ENCODE measurements around the gene FFAR2. TPM values are rescaled to one million over a fixed set of nuclear protein-coding genes. Genes with fewer than 3 reads are reported as not detected.

The FFAR2 gene
- total RNA-seq, 1 donor from 2014 or later: not detected

DNA sequence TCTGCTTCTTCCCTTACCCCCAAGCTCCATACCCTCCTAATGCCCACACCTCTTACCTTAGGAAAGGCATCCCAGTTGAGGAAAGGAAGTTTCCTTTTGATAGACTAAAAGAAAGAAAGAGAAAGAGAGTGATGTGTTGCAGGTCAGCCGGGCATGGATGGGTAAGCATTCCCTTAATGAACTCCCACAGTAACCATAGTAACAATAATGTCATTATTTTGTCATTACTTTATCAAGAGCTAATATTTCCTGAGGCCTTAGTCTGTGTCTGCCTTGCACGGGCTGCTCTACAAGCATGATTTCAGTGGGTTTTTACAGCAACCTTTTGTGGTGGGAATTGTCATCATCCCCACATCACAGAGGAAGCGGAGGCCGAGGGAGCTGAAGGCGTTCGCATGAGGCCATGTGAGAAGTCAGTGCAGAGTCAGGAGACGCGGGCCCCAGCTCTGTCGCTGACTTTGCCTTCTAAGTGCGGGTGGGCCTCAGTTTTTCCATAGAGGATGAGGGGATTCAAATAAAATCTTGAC is 39.7 kb downstream of the FFAR2 start:
- intact Hi-C loops (cut with DNase I): no loop called here
- Histone ChIP-seq H3K27me3 (no peaks in the 10 kb centered on the region), H3K36me3 (no peaks in the 10 kb centered on the region), H3K4me3 (no peak overlapping the region), H3K4me1 (no peaks in the 10 kb centered on the region), H3K9me3 (no peaks in the 10 kb centered on the region), H3K27ac (no peak overlapping the region)
- DNase-seq (ENCODE audit: low spot score in 2 of 2): no peak
- TF ChIP-seq, protein P1, sequence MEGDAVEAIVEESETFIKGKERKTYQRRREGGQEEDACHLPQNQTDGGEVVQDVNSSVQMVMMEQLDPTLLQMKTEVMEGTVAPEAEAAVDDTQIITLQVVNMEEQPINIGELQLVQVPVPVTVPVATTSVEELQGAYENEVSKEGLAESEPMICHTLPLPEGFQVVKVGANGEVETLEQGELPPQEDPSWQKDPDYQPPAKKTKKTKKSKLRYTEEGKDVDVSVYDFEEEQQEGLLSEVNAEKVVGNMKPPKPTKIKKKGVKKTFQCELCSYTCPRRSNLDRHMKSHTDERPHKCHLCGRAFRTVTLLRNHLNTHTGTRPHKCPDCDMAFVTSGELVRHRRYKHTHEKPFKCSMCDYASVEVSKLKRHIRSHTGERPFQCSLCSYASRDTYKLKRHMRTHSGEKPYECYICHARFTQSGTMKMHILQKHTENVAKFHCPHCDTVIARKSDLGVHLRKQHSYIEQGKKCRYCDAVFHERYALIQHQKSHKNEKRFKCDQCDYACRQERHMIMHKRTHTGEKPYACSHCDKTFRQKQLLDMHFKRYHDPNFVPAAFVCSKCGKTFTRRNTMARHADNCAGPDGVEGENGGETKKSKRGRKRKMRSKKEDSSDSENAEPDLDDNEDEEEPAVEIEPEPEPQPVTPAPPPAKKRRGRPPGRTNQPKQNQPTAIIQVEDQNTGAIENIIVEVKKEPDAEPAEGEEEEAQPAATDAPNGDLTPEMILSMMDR (IDR thresholded peaks at IDR 0.05): no peak

DNA sequence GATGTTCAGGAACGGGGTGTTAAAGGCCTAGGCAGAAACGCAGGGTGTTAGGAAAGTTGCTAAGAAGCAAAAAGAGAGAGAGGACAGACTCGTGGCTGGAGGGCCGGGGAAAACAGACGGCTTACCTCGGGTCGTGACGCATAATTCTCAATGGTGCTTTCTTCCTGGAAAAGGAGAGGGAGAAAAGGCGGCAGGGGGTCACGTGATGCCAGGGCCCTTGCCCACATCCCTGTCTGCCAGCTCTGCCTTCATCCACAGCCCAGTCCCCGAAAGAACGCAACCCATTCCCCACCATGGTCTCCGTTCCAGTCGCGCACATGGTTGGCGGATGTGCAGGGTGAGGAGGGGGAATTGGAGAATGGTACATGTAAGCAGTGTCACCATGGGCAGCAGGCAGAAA is 40.6 kb downstream of the FFAR2 start:
- no peaks in the 10 kb centered on the region for H3K27me3 ChIP-seq

DNA sequence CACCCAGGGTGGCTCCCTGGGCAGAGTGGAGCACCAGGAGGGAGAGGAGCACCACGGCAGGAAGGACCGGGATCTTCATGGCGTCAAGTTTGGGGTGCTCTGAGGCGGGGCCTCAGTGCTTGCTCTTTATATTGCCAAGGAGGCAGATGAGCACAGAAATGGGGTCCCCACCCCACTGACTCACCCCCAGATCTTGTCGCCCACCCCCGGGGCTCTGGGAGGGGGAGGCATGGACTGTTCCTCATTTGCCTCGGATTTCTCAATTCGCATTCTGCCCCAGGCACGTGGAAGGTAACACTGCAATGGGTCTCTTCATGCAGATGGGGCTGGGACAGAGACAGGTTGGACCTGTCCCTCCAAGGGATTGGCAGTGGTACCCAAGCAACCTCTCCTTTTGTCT is 42.3 kb downstream of the FFAR2 start, which contains the start of gene KRTDAP:
KRTDAP (minus strand) TSS at position 101 of the 400 bp plus-strand sequence; CDS start at position 79, 22 bp downstream.
- Histone ChIP-seq H3K27ac (no peak within 1 kb of the TSS), H3K36me3 (no peaks in the 10 kb centered on the region), H3K4me1 (no peaks in the 10 kb centered on the region), H3K27me3 (no peaks in the 10 kb centered on the region), H3K4me3 (no peak within 1 kb of the TSS), H3K9me3 (no peaks in the 10 kb centered on the region)
- intact Hi-C loops (cut with DNase I): no loop called here
- TF ChIP-seq, protein P1 (IDR thresholded peaks at IDR 0.05): no peak
- no peak for DNase-seq (ENCODE audit: low spot score in 2 of 2)

More for the DNA sequence above, 40.6 kb downstream of the FFAR2 start:
- intact Hi-C loops (cut with DNase I): no loop called here
- no peaks in the 10 kb centered on the region for H3K4me1 ChIP-seq
- TF ChIP-seq, protein P1 (IDR thresholded peaks at IDR 0.05): no peak
- no peak overlapping the region for H3K4me3 ChIP-seq
- no peaks in the 10 kb centered on the region for H3K36me3 ChIP-seq
- DNase-seq (ENCODE audit: low spot score in 2 of 2): no peak
- H3K9me3 ChIP-seq: no peaks in the 10 kb centered on the region
- no peak overlapping the region for H3K27ac ChIP-seq

DNA sequence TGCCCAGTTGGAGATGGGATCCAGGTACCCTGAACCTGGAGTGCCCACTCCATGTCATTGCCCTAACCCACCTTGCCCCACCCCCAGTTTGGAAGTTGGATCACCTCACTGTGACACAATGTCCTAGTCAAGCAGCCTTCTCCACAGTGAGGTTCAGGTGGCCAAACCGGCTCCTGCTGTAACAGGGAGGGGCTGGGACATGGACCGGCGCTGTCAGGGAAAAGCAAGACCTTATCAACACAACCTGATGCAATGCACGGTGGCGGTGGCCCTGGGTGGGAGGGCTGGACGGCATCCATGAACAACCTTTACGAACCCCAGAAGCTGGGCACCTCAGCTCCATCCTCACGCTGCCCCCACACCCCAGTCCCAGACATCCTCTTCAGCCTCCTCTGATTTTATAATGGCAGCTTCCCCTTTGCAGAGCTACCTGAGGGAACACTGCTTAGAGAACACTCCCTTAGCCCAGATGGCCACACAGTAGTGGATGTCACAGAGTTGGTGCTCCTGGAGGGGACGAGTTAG is 43.8 kb downstream of the FFAR2 start:
- no peak overlapping the region for H3K27ac ChIP-seq
- H3K9me3 ChIP-seq: no peaks in the 10 kb centered on the region
- H3K4me3 ChIP-seq: no peak overlapping the region
- H3K36me3 ChIP-seq: no peaks in the 10 kb centered on the region
- intact Hi-C loops (cut with DNase I): no loop called here
- H3K4me1 ChIP-seq: no peaks in the 10 kb centered on the region
- no peak for DNase-seq (ENCODE audit: low spot score in 2 of 2)
- TF ChIP-seq, protein P1 (IDR thresholded peaks at IDR 0.05): no peak
- no peaks in the 10 kb centered on the region for H3K27me3 ChIP-seq

DNA sequence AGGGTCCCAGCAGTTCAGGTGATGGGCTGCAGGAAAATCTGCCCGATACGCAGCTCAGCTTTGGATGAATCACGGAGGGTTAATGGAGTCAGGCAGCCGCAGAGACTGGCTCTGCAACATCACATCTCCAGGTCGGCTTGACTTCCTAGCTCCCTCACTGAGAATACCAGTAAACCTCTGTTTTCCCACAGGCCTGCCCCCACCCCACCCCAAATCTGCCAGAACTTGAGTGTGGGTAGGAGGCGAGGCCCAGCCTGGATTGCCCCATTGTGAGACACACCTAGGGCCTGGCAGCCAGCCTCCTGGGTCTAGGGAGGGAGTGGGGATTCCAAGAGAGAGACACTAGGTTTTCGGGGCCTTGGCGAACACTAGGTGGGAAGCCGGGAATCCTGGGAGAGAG is 45.9 kb downstream of the FFAR2 start:
- no peaks in the 10 kb centered on the region for H3K9me3 ChIP-seq
- H3K27me3 ChIP-seq: no peaks in the 10 kb centered on the region
- H3K4me1 ChIP-seq: no peaks in the 10 kb centered on the region
- no peak overlapping the region for H3K27ac ChIP-seq
- TF ChIP-seq, protein P1 (IDR thresholded peaks at IDR 0.05): no peak
- H3K4me3 ChIP-seq: no peak overlapping the region
- no peak for DNase-seq (ENCODE audit: low spot score in 2 of 2)
- intact Hi-C loops (cut with DNase I): no loop called here
- H3K36me3 ChIP-seq: peaks cover 0 to 3% of the 10 kb centered on the region in 2 donors

All from ascending aorta (tissue), 2 donors.